Trophoblast cell (in vitro differentiated cells and primary cell): ENCODE data around the gene GRIA4.

Source experiments
- DNase-seq, 2 donors: peaks; one replicate each; pipeline ENCODE4 v3.0.0-alpha.2; 2016
- H2AFZ ChIP-seq: 2 replicates; pipeline ENCODE4 v1.6.1; 2013; ENCODE audit warnings: low read length, moderate library complexity, mild to moderate bottlenecking; ENCODE audit not compliant: insufficient read depth, poor library complexity
- H2AK5ac ChIP-seq: 2 replicates; pipeline ENCODE4 v1.6.1; 2013; ENCODE audit warnings: mild to moderate bottlenecking, low read length
- H2BK120ac ChIP-seq: 2 replicates; pipeline ENCODE4 v1.6.1; 2013; ENCODE audit warnings: low read length, mild to moderate bottlenecking, moderate library complexity; ENCODE audit not compliant: insufficient read depth, poor library complexity
- H2BK12ac ChIP-seq: 2 replicates; pipeline ENCODE4 v1.6.1; 2013; ENCODE audit warnings: mild to moderate bottlenecking, low read length, moderate library complexity
- H2BK5ac ChIP-seq: 2 replicates; pipeline ENCODE4 v1.6.1; 2013; ENCODE audit warnings: low read length, low read depth, moderate library complexity, mild to moderate bottlenecking; ENCODE audit not compliant: poor library complexity
- H3K14ac ChIP-seq: 2 replicates; pipeline ENCODE4 v1.6.1; 2013; ENCODE audit warnings: mild to moderate bottlenecking, low read length
- H3K18ac ChIP-seq: 2 replicates; pipeline ENCODE4 v1.6.1; 2013; ENCODE audit warnings: mild to moderate bottlenecking, low read length
- H3K23ac ChIP-seq: 2 replicates; pipeline ENCODE4 v1.6.1; 2013; ENCODE audit warnings: low read length
- H3K27ac ChIP-seq: 2 replicates; pipeline ENCODE4 v1.5.1; 2013; ENCODE audit warnings: low read depth, mild to moderate bottlenecking, inconsistent platforms, low read length, moderate library complexity
- H3K27me3 ChIP-seq: 2 replicates; pipeline ENCODE4 v1.6.1; 2013; ENCODE audit warnings: inconsistent platforms, mild to moderate bottlenecking, low read length, moderate library complexity; ENCODE audit not compliant: insufficient read depth
- H3K36me3 ChIP-seq, 2 experiments: 1 replicate in 1 of 2; 2 replicates in 1 of 2; pipeline ENCODE4 v1.6.1; 2013; ENCODE audit warnings: low read length in 2 of 2, mild to moderate bottlenecking in 2 of 2, moderate library complexity in 1 of 2; ENCODE audit not compliant: insufficient read depth in 2 of 2, control insufficient read depth in 1 of 2
- H3K4ac ChIP-seq: 2 replicates; pipeline ENCODE4 v1.6.1; 2013; ENCODE audit warnings: low read depth, mild to moderate bottlenecking, low read length, moderate library complexity
- H3K4me1 ChIP-seq, 2 experiments: 1 replicate in 1 of 2; 2 replicates in 1 of 2; pipeline ENCODE4 v1.6.1; 2013; ENCODE audit warnings: low read length in 2 of 2, mild to moderate bottlenecking in 2 of 2, moderate library complexity in 1 of 2; ENCODE audit not compliant: insufficient read depth in 2 of 2, control insufficient read depth in 1 of 2
- H3K4me2 ChIP-seq: 2 replicates; pipeline ENCODE4 v1.6.1; 2013; ENCODE audit warnings: inconsistent platforms, mild to moderate bottlenecking, low read length, moderate library complexity
- H3K4me3 ChIP-seq: 2 replicates; pipeline ENCODE4 v1.5.1; 2013; ENCODE audit warnings: mild to moderate bottlenecking, low read depth, low read length, inconsistent platforms
- H3K79me1 ChIP-seq: one replicate; pipeline ENCODE4 v1.6.1; 2013; ENCODE audit warnings: low read length
- H3K79me2 ChIP-seq: 2 replicates; pipeline ENCODE4 v1.6.1; 2013; ENCODE audit warnings: low read length, mild to moderate bottlenecking; ENCODE audit not compliant: control insufficient read depth, insufficient read depth, poor library complexity
- H3K9ac ChIP-seq: 2 replicates; pipeline ENCODE4 v1.6.1; 2013; ENCODE audit warnings: mild to moderate bottlenecking, low read length
- H3K9me3 ChIP-seq: 2 replicates; pipeline ENCODE4 v1.6.1; 2013; ENCODE audit warnings: low read depth, mild to moderate bottlenecking, control low read depth, inconsistent platforms, low read length; ENCODE audit not compliant: insufficient read depth
- H4K12ac ChIP-seq: 2 replicates; pipeline ENCODE4 v1.6.1; 2013; ENCODE audit warnings: low read depth, mild to moderate bottlenecking, low read length, moderate library complexity
- H4K8ac ChIP-seq: 2 replicates; pipeline ENCODE4 v1.6.1; 2013; ENCODE audit warnings: low read depth, mild to moderate bottlenecking, low read length, moderate library complexity
- H4K91ac ChIP-seq: one replicate; pipeline ENCODE4 v1.6.1; 2013; ENCODE audit warnings: low read depth, mild to moderate bottlenecking, low read length, moderate library complexity
- WGBS: extraction: QIAGEN DNeasy Blood & Tissue Kit; methylation state at CpG from one replicate; pipeline ENCODE4 v1.1.7; 2013; ENCODE audit warnings: missing lambda C conversion rate; ENCODE audit not compliant: insufficient read length, insufficient coverage; ENCODE audit errors: extremely low coverage; 5-methylcytosine and 5-hydroxymethylcytosine counted together

The GRIA4 gene

DNA sequence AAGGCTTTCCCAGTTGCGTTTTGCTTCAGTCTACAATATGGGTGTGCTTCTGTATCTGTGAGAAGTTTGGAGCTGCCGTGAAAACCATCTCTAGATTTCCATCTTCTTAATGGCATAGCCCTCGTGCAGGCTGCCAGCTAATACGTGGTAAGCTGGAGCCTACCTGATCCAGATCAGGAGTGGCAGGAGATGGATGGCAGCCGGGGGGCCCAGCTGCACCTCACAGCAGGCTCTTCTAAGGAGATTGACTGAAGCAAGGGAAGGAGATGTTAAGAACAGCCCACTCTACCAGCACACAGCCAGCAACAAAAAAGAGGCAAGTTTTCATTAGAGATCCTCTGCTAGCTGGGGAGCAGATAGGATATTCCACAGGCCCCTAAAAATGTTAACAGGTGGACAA is 296.6 kb downstream of the GRIA4 start:
- no peak overlapping the region for H4K91ac ChIP-seq
- no peak overlapping the region for H2BK12ac ChIP-seq
- H3K4me1 ChIP-seq: no peaks in the 10 kb centered on the region

GRCh38 chr11:105907319-105907718 is 297.4 kb downstream of the GRIA4 start:
- H3K9ac ChIP-seq: no peak overlapping the region
- H3K4me1 ChIP-seq: no peaks in the 10 kb centered on the region
- no peak overlapping the region for H2BK120ac ChIP-seq
- H2BK5ac ChIP-seq: no peak overlapping the region
- no peak overlapping the region for H3K23ac ChIP-seq
- no peak overlapping the region for H4K91ac ChIP-seq
- H3K4me2 ChIP-seq: no peak overlapping the region
- DNase-seq: no peak
- H3K27ac ChIP-seq: no peak overlapping the region
- H4K12ac ChIP-seq: no peak overlapping the region
- H3K36me3 ChIP-seq: no peaks in the 10 kb centered on the region
- H3K9me3 ChIP-seq: no peaks in the 10 kb centered on the region
- H3K4ac ChIP-seq: no peak overlapping the region
- no peaks in the 10 kb centered on the region for H3K79me2 ChIP-seq
- no peak overlapping the region for H3K4me3 ChIP-seq
- H2AK5ac ChIP-seq: no peak overlapping the region
- H3K18ac ChIP-seq: no peak overlapping the region
- H3K14ac ChIP-seq: no peak overlapping the region
- no peaks in the 10 kb centered on the region for H3K79me1 ChIP-seq
- no peak overlapping the region for H4K8ac ChIP-seq
- H2BK12ac ChIP-seq: no peak overlapping the region
- no CpG with 5 or more reads among the region's 2 CpGs for WGBS
- H3K27me3 ChIP-seq: no peaks in the 10 kb centered on the region
- H2AFZ ChIP-seq: no peak overlapping the region

More for the DNA sequence above, 296.6 kb downstream of the GRIA4 start:
- Histone ChIP-seq H3K23ac (no peak overlapping the region), H3K9ac (no peak overlapping the region), H4K12ac (no peak overlapping the region), H3K36me3 (no peaks in the 10 kb centered on the region), H3K4ac (no peak overlapping the region), H2AFZ (no peak overlapping the region), H2BK120ac (no peak overlapping the region), H3K79me2 (no peaks in the 10 kb centered on the region), H3K4me3 (no peak overlapping the region), H3K14ac (no peak overlapping the region), H2AK5ac (no peak overlapping the region), H3K18ac (no peak overlapping the region), H4K8ac (no peak overlapping the region), H3K79me1 (no peaks in the 10 kb centered on the region), H3K9me3 (no peaks in the 10 kb centered on the region), H3K4me2 (no peak overlapping the region), H2BK5ac (no peak overlapping the region), H3K27ac (no peak overlapping the region), H3K27me3 (no peaks in the 10 kb centered on the region)
- WGBS: no CpG with 5 or more reads among the region's 5 CpGs
- DNase-seq: no peak

- no peaks in the 10 kb centered on the region for H3K4me1 ChIP-seq
- no peak overlapping the region for H3K14ac ChIP-seq
- no peak overlapping the region for H2BK120ac ChIP-seq
- H4K8ac ChIP-seq: no peak overlapping the region
- H2AK5ac ChIP-seq: no peak overlapping the region
- H3K79me1 ChIP-seq: no peaks in the 10 kb centered on the region
- H3K9ac ChIP-seq: no peak overlapping the region
- H2AFZ ChIP-seq: no peak overlapping the region
- no peak overlapping the region for H4K12ac ChIP-seq
- H3K23ac ChIP-seq: no peak overlapping the region
- peak in 1 of 2 donors; percentile 58 for DNase-seq
- H2BK5ac ChIP-seq: no peak overlapping the region
- no peak overlapping the region for H3K4me2 ChIP-seq
- H3K36me3 ChIP-seq: no peaks in the 10 kb centered on the region
- H3K18ac ChIP-seq: no peak overlapping the region
- H4K91ac ChIP-seq: no peak overlapping the region
- WGBS: no CpG with 5 or more reads among the region's 5 CpGs
- H3K27ac ChIP-seq: no peak overlapping the region
- no peak overlapping the region for H2BK12ac ChIP-seq
- no peaks in the 10 kb centered on the region for H3K27me3 ChIP-seq
- H3K9me3 ChIP-seq: no peaks in the 10 kb centered on the region
- H3K4me3 ChIP-seq: no peak overlapping the region
- H3K79me2 ChIP-seq: no peaks in the 10 kb centered on the region
- no peak overlapping the region for H3K4ac ChIP-seq
Measured at GRCh38 chr11:105910095-105910715, 300.3 kb downstream of the GRIA4 start.

- Histone ChIP-seq H2BK5ac (no peak overlapping the region), H3K9ac (no peak overlapping the region)
Measured at GRCh38 chr11:105911454-105911853, 301.6 kb downstream of the GRIA4 start.

More at GRCh38 chr11:105911454-105911853, 301.6 kb downstream of the GRIA4 start:
- Histone ChIP-seq H3K18ac (no peak overlapping the region), H3K36me3 (no peaks in the 10 kb centered on the region), H3K4me2 (no peak overlapping the region), H2AFZ (no peak overlapping the region), H3K4me3 (no peak overlapping the region), H3K27me3 (no peaks in the 10 kb centered on the region), H3K23ac (no peak overlapping the region), H2BK12ac (no peak overlapping the region), H3K27ac (no peak overlapping the region), H3K4ac (no peak overlapping the region), H3K79me1 (no peaks in the 10 kb centered on the region), H2AK5ac (no peak overlapping the region), H3K9me3 (no peaks in the 10 kb centered on the region), H4K91ac (no peak overlapping the region), H3K14ac (no peak overlapping the region), H4K12ac (no peak overlapping the region), H4K8ac (no peak overlapping the region), H2BK120ac (no peak overlapping the region), H3K79me2 (no peaks in the 10 kb centered on the region), H3K4me1 (no peaks in the 10 kb centered on the region)
- DNase-seq: no peak
- no CpG with 5 or more reads among the region's 1 CpG for WGBS
